PC-9 (cell line): ENCODE data around the gene ATOH8. TPM values are rescaled to one million over a fixed set of nuclear protein-coding genes. Genes with fewer than 3 reads are reported as not detected.

Experiments
- BruUV-seq: library from RNA; stranded (reverse); fragments of 400-500 nt; replicated peaks from 2 replicates; lab custom pipeline; 2021; lab: Mats Ljungman, UMichigan
- CTCF ChIA-PET: fragments of 300-600 bp; sonication (Branson Sonifier 250); formaldehyde crosslinking; loops from one replicate; lab custom pipeline; 2022; ENCODE audit warnings: antibody characterized with exemption; lab: Charles Lee
- POLR2A ChIA-PET: fragments of 300-600 bp; sonication (Branson Sonifier 250); formaldehyde crosslinking; loops from one replicate; lab custom pipeline; 2022; ENCODE audit warnings: antibody characterized with exemption; ENCODE audit not compliant: unreplicated experiment; lab: Charles Lee
- DNase-seq, 2 experiments: peaks; one replicate each; pipeline versions ENCODE4 v3.0.0 to v3.0.0-alpha.2; 2015 to 2022; ENCODE audit warnings: mixed read lengths in 1 of 2
- H2AFZ ChIP-seq: fragments of 200-600 bp; sonication (generic); 2 replicates; pipeline ENCODE4 v1.8.1; 2017; ENCODE audit warnings: antibody characterized with exemption
- H3F3A ChIP-seq: fragments of 200-600 bp; sonication (generic); 2 replicates; pipeline ENCODE4 v1.8.1; 2017; ENCODE audit warnings: antibody characterized with exemption, mild to moderate bottlenecking, low read depth; ENCODE audit not compliant: insufficient read depth
- H3K27ac ChIP-seq: fragments of 200-600 bp; sonication (generic); 2 replicates; pipeline ENCODE4 v1.6.1; 2016; ENCODE audit warnings: mixed run types
- H3K27me3 ChIP-seq: fragments of 200-600 bp; sonication (generic); 2 replicates; pipeline ENCODE4 v1.6.1; 2016; ENCODE audit warnings: low read depth, mixed run types; ENCODE audit not compliant: insufficient read depth
- H3K36me3 ChIP-seq: fragments of 200-600 bp; sonication (generic); 2 replicates; pipeline ENCODE4 v1.6.1; 2016; ENCODE audit warnings: low read depth, mixed run types
- H3K4me1 ChIP-seq: fragments of 200-600 bp; sonication (generic); replicated peaks from 2 replicates; pipeline ENCODE4 v1.6.1; 2016; ENCODE audit warnings: mixed run types; ENCODE audit not compliant: insufficient read depth
- H3K4me2 ChIP-seq: fragments of 200-600 bp; sonication (generic); 2 replicates; pipeline ENCODE4 v1.6.1; 2017; ENCODE audit warnings: mixed run types
- H3K4me3 ChIP-seq: fragments of 200-600 bp; sonication (generic); 2 replicates; pipeline ENCODE4 v1.6.1; 2016; ENCODE audit warnings: mixed run types
- H3K79me2 ChIP-seq: fragments of 200-600 bp; sonication (generic); 2 replicates; pipeline ENCODE4 v1.6.1; 2017; ENCODE audit warnings: low read depth, mixed run types
- H3K9me2 ChIP-seq: fragments of 200-600 bp; sonication (generic); 2 replicates; pipeline ENCODE4 v1.8.1; 2017; ENCODE audit warnings: mild to moderate bottlenecking; ENCODE audit not compliant: insufficient read depth
- H3K9me3 ChIP-seq: fragments of 200-600 bp; sonication (generic); 2 replicates; pipeline ENCODE4 v1.8.1; 2016; ENCODE audit warnings: low read depth; ENCODE audit not compliant: insufficient read depth
- H4K20me1 ChIP-seq: fragments of 200-600 bp; sonication (generic); 2 replicates; pipeline ENCODE4 v1.8.1; 2017; ENCODE audit not compliant: insufficient read depth
- CTCF ChIP-seq: fragments of 200-600 bp; sonication (generic); conservative IDR thresholded peaks from 2 replicates; pipeline ENCODE4 v1.6.1; 2017; ENCODE audit warnings: mixed run types, antibody characterized with exemption, mild to moderate bottlenecking, moderate library complexity
- EZH2 ChIP-seq: fragments of 200-600 bp; sonication (generic); IDR thresholded peaks from 2 replicates; pipeline ENCODE4 v1.8.0; 2017; ENCODE audit warnings: antibody characterized with exemption, low read depth
- intact Hi-C: fragments of 100-400 bp; cut with micrococcal nuclease; formaldehyde crosslinking; loops from one replicate; pipeline ENCODE4 v1.10.0; 2022; ENCODE audit not compliant: unreplicated experiment
- total RNA-seq: library from RNA; stranded (reverse); gene quantifications from 2 replicates; pipeline ENCODE4 v1.2.3, GENCODE V29; 2021

Gene ATOH8
- total RNA-seq, 1 experiment from 2014 or later, result not detected

- CTCF ChIA-PET, result interaction anchor here (0.6 to 0.7 kb wide), 2 partner anchors 47 to 220 kb away, joined by 3 to 13 read pairs; no protein-coding TSS in a partner anchor
- no peaks in the 10 kb centered on the region for H3K79me2 ChIP-seq
- peaks cover 14% of the 10 kb centered on the region for H3K4me1 ChIP-seq
- no peaks in the 10 kb centered on the region; the same call in 1 of the 2 replicates for H4K20me1 ChIP-seq
- H3K9me3 ChIP-seq, result no peaks in the 10 kb centered on the region
- POLR2A ChIA-PET, result no interaction called here
- intact Hi-C loops, result no loop called here
- TF ChIP-seq EZH2, result no peak
- TF ChIP-seq CTCF, result no peak
- DNase-seq, result no peak
- H3K36me3 ChIP-seq, result no peaks in the 10 kb centered on the region
- no peak overlapping the region for H3K4me3 ChIP-seq
- no TSS peak for BruUV-seq
- H3K27me3 ChIP-seq, result no peaks in the 10 kb centered on the region
- no peaks in the 10 kb centered on the region for H3K9me2 ChIP-seq
- H3F3A ChIP-seq, result no peaks in the 10 kb centered on the region
- no peak overlapping the region for H2AFZ ChIP-seq
- H3K27ac ChIP-seq, result no peak overlapping the region
- H3K4me2 ChIP-seq, result no peak overlapping the region
Measured at GRCh38 chr2:85796341-85797262, 42.8 kb downstream of the ATOH8 start.

GRCh38 chr2:85797263-85797660 is 43.5 kb downstream of the ATOH8 start:
- Histone ChIP-seq H3K4me1 (peaks cover 14% of the 10 kb centered on the region), H3F3A (no peaks in the 10 kb centered on the region), H4K20me1 (no peaks in the 10 kb centered on the region; the same call in 1 of the 2 replicates), H3K27ac (no peak overlapping the region), H3K4me3 (no peak overlapping the region), H3K27me3 (no peaks in the 10 kb centered on the region), H3K36me3 (no peaks in the 10 kb centered on the region), H3K9me2 (no peaks in the 10 kb centered on the region), H3K79me2 (no peaks in the 10 kb centered on the region), H3K4me2 (no peak overlapping the region), H2AFZ (no peak overlapping the region), H3K9me3 (no peaks in the 10 kb centered on the region)
- ChIA-PET POLR2A (no interaction called here), CTCF (interaction anchor here (0.6 to 0.7 kb wide), 2 partner anchors 48 to 221 kb away, joined by 3 to 13 read pairs; no protein-coding TSS in a partner anchor)
- no TSS peak for BruUV-seq
- no peak for DNase-seq
- intact Hi-C loops, result no loop called here
- no peak for TF ChIP-seq CTCF
- no peak for TF ChIP-seq EZH2

- CTCF ChIA-PET, result no interaction called here
- Histone ChIP-seq H3K9me2 (no peaks in the 10 kb centered on the region), H4K20me1 (no peaks in the 10 kb centered on the region; the same call in 1 of the 2 replicates), H3K4me2 (no peak overlapping the region), H3K36me3 (no peaks in the 10 kb centered on the region), H3K4me1 (peaks cover 10% of the 10 kb centered on the region), H3K9me3 (no peaks in the 10 kb centered on the region), H3F3A (no peaks in the 10 kb centered on the region), H3K79me2 (no peaks in the 10 kb centered on the region), H3K4me3 (no peak overlapping the region), H3K27me3 (no peaks in the 10 kb centered on the region), H3K27ac (no peak overlapping the region), H2AFZ (no peak overlapping the region)
- no peak for DNase-seq
- no peak; the same call in 1 of the 2 replicates for TF ChIP-seq CTCF
- intact Hi-C loops, result loop anchor here (2.0 kb wide), 1 partner anchor 47 kb away; no protein-coding TSS in a partner anchor
- BruUV-seq, result no TSS peak
- POLR2A ChIA-PET, result interaction anchor here (0.6 kb wide), 1 partner anchor 39 kb away, joined by 4 read pairs; no protein-coding TSS in a partner anchor
Measured at GRCh38 chr2:85797921-85798320, 44.1 kb downstream of the ATOH8 start.
